A673 (cell line): Measurements from ENCODE around the gene TMPRSS13.

ENCODE experiments used
- CTCF ChIP-seq: fragments of 300-800, 200-600 bp; sonication (generic); conservative IDR thresholded peaks from 2 replicates; pipeline ENCODE4 v1.5.1; 2017; ENCODE audit warnings: low read depth, mild to moderate bottlenecking, antibody characterized with exemption, low read length, moderate library complexity, mixed read lengths
- EZH2 ChIP-seq: fragments of 200-600 bp; sonication (generic); IDR thresholded peaks from 2 replicates; pipeline ENCODE4 v1.6.1; 2017; ENCODE audit warnings: borderline replicate concordance, low read depth, mild to moderate bottlenecking, mixed read lengths, antibody characterized with exemption, low read length; ENCODE audit not compliant: poor library complexity, severe bottlenecking

- TF ChIP-seq CTCF (no peak), EZH2 (no peak)
Observed at GRCh38 chr11:117972629-117973502, 43.7 kb upstream of the TMPRSS13 start.
